ENCODE data around the gene UPF3A.
"Not testable (repeated sequence)": the region's sequence is repeated elsewhere in the genome, so short reads cannot be mapped to it uniquely, and the experiment has no call there.

The UPF3A gene

DNA sequence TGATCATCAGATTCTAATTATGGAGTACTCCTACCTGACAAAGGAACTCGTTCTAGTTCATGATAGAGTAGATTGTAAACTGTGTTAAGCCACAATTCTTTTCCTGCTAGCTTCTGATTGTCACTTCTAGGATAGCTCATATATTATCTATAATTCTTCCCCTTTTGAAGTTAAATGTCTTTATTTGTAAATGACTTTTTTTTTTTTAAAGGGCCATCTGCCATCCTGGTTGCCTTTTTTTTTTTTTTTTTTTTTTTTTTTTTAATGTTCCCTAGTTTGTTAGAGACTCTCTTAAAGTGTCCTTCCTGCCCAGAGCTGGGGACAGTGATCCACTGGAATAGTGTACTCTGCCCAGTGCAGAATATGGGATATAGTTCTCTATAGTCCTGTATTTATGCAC lies 37.2 kb downstream of the UPF3A start:
- Histone ChIP-seq H3K27ac (ENCODE audit: low read length) (no peak overlapping the region), H3K36me3 (ENCODE audit: control insufficient read depth in 2 of 2, insufficient read depth in 2 of 2, low read length in 2 of 2) (peaks cover 13 to 22% of the 10 kb centered on the region in 2 donors), H3K9ac (ENCODE audit: low read length in 2 of 2) (no peak overlapping the region), H3K9me3 (ENCODE audit: control insufficient read depth in 2 of 2, low read length in 2 of 2) (no peaks in the 10 kb centered on the region), H3K4me3 (ENCODE audit: low read length in 2 of 2) (no peak overlapping the region), H3K27me3 (ENCODE audit: control insufficient read depth in 1 of 2, insufficient read depth in 2 of 2, low read length in 2 of 2) (no peaks in the 10 kb centered on the region), H3K4me1 (ENCODE audit: control insufficient read depth, insufficient read depth, low read length) (peaks cover 22% of the 10 kb centered on the region)

DNA sequence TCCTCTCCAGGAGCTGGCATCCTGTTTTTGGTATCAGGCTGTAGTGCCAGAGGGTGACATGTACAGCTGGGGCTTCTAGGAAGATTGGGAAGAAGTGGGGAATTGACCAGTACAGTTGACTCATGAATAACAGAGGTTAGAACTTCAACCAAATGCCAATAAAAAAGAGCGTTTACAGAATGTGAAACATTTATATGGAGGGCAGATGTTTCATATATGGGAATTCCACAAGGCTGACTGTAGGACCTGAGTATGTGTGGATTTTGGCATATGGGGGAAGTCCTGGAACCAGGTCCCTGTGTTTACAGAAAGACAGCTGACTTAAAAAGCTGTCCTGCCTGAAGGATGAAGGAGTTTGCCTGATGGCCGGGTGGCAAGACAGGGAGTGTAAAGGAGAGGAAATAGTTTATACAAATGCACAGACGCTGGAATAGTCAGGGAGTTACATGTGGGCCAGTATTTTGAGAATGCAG lies 38.1 kb downstream of the UPF3A start:
- no peak overlapping the region for H3K27ac ChIP-seq (ENCODE audit: low read length)
- H3K27me3 ChIP-seq (ENCODE audit: control insufficient read depth in 1 of 2, insufficient read depth in 2 of 2, low read length in 2 of 2): no peaks in the 10 kb centered on the region
- H3K4me1 ChIP-seq (ENCODE audit: control insufficient read depth, insufficient read depth, low read length): peaks cover 20% of the 10 kb centered on the region
- H3K9me3 ChIP-seq (ENCODE audit: control insufficient read depth in 2 of 2, low read length in 2 of 2): no peaks in the 10 kb centered on the region
- peaks cover 22 to 30% of the 10 kb centered on the region in 2 donors for H3K36me3 ChIP-seq (ENCODE audit: control insufficient read depth in 2 of 2, insufficient read depth in 2 of 2, low read length in 2 of 2)
- no peak overlapping the region for H3K9ac ChIP-seq (ENCODE audit: low read length in 2 of 2)
- peak overlapping the region in 1 of 2 donors; percentile 40 for H3K4me3 ChIP-seq (ENCODE audit: low read length in 2 of 2)

DNA sequence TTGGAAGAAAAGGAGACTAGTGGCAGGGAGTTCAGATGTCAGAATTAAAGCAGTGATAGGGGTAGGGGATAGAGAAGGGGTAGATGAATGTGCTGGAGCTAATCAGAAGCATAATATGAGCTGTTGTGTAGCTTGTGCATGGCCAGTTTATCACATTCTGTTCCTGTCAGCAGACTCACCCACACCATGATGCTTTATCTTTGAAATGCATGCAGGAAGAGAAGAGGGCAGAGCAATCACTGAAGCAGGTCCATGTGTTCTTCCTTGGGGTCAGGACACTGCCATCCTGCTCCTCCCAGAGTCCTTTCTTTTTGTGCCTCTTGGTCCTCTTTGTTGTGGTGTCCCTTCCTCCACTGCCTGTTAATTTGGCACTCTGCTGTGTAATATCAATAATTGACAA lies 38.7 kb downstream of the UPF3A start:
- H3K4me3 ChIP-seq (ENCODE audit: low read length in 2 of 2): no peak overlapping the region
- no peak overlapping the region for H3K9ac ChIP-seq (ENCODE audit: low read length in 2 of 2)
- H3K27me3 ChIP-seq (ENCODE audit: control insufficient read depth in 1 of 2, insufficient read depth in 2 of 2, low read length in 2 of 2): no peaks in the 10 kb centered on the region
- H3K36me3 ChIP-seq (ENCODE audit: control insufficient read depth in 2 of 2, insufficient read depth in 2 of 2, low read length in 2 of 2): peaks cover 28 to 35% of the 10 kb centered on the region in 2 donors
- H3K9me3 ChIP-seq (ENCODE audit: control insufficient read depth in 2 of 2, low read length in 2 of 2): no peaks in the 10 kb centered on the region
- peaks cover 17% of the 10 kb centered on the region for H3K4me1 ChIP-seq (ENCODE audit: control insufficient read depth, insufficient read depth, low read length)
- no peak overlapping the region for H3K27ac ChIP-seq (ENCODE audit: low read length)

DNA sequence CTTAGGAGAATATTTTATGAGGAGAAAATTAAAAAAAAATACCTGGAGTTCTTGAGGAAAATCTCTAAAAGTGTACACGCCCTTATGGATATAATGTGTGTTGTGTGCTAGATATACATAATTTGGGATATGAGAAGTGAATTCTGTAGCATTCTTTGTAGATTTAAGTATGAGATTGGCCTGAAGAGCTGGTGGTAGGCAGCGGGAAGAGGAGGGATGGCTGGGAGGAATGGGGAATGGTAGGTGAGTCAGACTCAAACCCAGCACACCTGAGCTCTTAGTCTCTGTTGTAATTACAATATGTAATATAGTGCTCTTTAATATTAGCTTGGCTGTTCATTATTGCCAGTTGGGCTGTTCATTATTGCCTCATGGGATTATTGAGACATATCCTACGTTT lies 39.9 kb downstream of the UPF3A start:
- Histone ChIP-seq H3K4me3 (ENCODE audit: low read length in 2 of 2) (no peak overlapping the region), H3K27me3 (ENCODE audit: control insufficient read depth in 1 of 2, insufficient read depth in 2 of 2, low read length in 2 of 2) (no peaks in the 10 kb centered on the region), H3K27ac (ENCODE audit: low read length) (no peak overlapping the region), H3K9me3 (ENCODE audit: control insufficient read depth in 2 of 2, low read length in 2 of 2) (no peaks in the 10 kb centered on the region), H3K9ac (ENCODE audit: low read length in 2 of 2) (no peak overlapping the region), H3K36me3 (ENCODE audit: control insufficient read depth in 2 of 2, insufficient read depth in 2 of 2, low read length in 2 of 2) (peaks cover 32 to 47% of the 10 kb centered on the region in 2 donors), H3K4me1 (ENCODE audit: control insufficient read depth, insufficient read depth, low read length) (peaks cover 11% of the 10 kb centered on the region)

DNA sequence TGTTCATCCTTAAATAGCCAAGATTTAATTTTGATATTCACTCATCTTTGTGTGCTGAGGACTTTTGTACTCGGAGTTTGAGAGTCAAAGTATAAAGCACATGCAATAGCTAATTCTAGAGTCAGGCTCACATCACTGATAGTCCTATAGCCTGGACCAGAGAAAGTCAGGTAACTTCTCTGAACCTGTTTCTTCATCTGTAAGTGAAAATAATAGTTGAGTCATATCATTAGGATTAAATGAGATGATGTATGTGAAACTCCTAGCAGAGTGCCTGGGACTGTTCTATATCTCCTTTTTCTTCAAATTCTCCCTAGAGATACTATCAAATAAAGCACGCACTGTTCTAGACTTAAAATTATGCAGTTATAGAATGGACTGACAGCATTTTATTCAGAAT lies 41.9 kb downstream of the UPF3A start:
- Histone ChIP-seq H3K9ac (ENCODE audit: low read length in 2 of 2) (no peak overlapping the region), H3K9me3 (ENCODE audit: control insufficient read depth in 2 of 2, low read length in 2 of 2) (no peaks in the 10 kb centered on the region), H3K27ac (ENCODE audit: low read length) (no peak overlapping the region), H3K27me3 (ENCODE audit: control insufficient read depth in 1 of 2, insufficient read depth in 2 of 2, low read length in 2 of 2) (no peaks in the 10 kb centered on the region), H3K36me3 (ENCODE audit: control insufficient read depth in 2 of 2, insufficient read depth in 2 of 2, low read length in 2 of 2) (peaks cover 35 to 51% of the 10 kb centered on the region in 2 donors), H3K4me3 (ENCODE audit: low read length in 2 of 2) (no peak overlapping the region), H3K4me1 (ENCODE audit: control insufficient read depth, insufficient read depth, low read length) (peaks cover 11% of the 10 kb centered on the region)

DNA sequence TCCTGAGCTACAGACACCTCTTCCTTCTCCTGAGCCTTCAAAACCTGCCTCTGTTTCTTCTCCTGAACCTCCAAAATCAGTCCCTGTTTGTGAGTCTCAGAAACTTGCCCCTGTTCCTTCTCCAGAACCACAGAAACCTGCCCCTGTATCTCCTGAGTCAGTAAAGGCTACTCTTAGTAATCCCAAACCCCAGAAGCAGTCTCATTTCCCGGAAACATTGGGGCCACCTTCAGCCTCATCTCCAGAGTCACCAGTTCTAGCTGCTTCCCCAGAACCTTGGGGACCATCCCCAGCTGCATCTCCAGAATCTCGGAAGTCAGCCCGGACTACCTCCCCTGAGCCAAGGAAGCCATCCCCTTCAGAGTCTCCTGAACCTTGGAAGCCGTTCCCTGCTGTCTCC lies 42.9 kb downstream of the UPF3A start:
- Histone ChIP-seq H3K9ac (ENCODE audit: low read length in 2 of 2) (no peak overlapping the region), H3K4me3 (ENCODE audit: low read length in 2 of 2) (no peak overlapping the region), H3K27me3 (ENCODE audit: control insufficient read depth in 1 of 2, insufficient read depth in 2 of 2, low read length in 2 of 2) (no peaks in the 10 kb centered on the region), H3K27ac (ENCODE audit: low read length) (no peak overlapping the region), H3K9me3 (ENCODE audit: control insufficient read depth in 2 of 2, low read length in 2 of 2) (no peaks in the 10 kb centered on the region), H3K36me3 (ENCODE audit: control insufficient read depth in 2 of 2, insufficient read depth in 2 of 2, low read length in 2 of 2) (peaks cover 38 to 53% of the 10 kb centered on the region in 2 donors), H3K4me1 (ENCODE audit: control insufficient read depth, insufficient read depth, low read length) (peaks cover 9% of the 10 kb centered on the region)

DNA sequence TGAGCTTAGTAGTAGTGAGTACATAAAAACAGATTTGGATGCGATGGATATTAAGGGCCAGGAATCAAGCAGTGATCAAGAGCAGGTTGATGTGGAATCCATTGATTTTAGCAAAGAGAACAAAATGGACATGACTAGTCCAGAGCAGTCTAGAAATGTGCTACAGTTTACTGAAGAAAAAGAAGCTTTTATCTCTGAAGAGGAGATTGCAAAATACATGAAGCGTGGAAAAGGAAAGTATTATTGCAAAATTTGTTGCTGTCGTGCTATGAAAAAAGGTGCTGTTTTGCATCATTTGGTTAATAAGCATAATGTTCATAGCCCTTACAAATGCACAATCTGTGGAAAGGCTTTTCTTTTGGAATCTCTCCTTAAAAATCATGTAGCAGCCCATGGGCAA lies 44.3 kb downstream of the UPF3A start:
- Histone ChIP-seq H3K4me3 (ENCODE audit: low read length in 2 of 2) (no peak overlapping the region), H3K27ac (ENCODE audit: low read length) (no peak overlapping the region), H3K27me3 (ENCODE audit: control insufficient read depth in 1 of 2, insufficient read depth in 2 of 2, low read length in 2 of 2) (no peaks in the 10 kb centered on the region), H3K9me3 (ENCODE audit: control insufficient read depth in 2 of 2, low read length in 2 of 2) (no peaks in the 10 kb centered on the region), H3K36me3 (ENCODE audit: control insufficient read depth in 2 of 2, insufficient read depth in 2 of 2, low read length in 2 of 2) (peaks cover 38 to 57% of the 10 kb centered on the region in 2 donors), H3K9ac (ENCODE audit: low read length in 2 of 2) (no peak overlapping the region), H3K4me1 (ENCODE audit: control insufficient read depth, insufficient read depth, low read length) (no peaks in the 10 kb centered on the region)

DNA sequence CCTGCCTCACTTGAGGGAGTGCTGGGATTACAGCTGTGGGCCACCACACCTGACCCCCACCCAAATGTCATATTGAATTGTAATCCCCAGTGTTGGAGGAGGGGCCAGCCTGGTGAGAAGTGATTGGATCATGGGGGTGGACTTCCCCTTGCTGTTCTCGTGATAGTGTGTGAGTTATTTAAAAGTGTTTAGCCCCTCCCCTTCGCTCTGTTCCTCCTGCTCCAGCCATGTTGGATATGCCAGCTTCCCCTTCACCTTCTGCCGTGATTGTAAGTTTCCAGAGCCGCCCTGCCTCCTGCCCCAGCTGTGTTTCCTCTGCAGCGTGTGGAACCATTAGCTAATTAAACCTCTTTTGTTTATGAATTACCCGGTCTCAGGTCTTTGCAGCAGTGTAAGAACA lies 46.6 kb downstream of the UPF3A start:
- Histone ChIP-seq H3K4me1 (ENCODE audit: control insufficient read depth, insufficient read depth, low read length) (no peaks in the 10 kb centered on the region), H3K9ac (ENCODE audit: low read length in 2 of 2) (no peak overlapping the region), H3K36me3 (ENCODE audit: control insufficient read depth in 2 of 2, insufficient read depth in 2 of 2, low read length in 2 of 2) (peaks cover 25 to 40% of the 10 kb centered on the region in 2 donors), H3K4me3 (ENCODE audit: low read length in 2 of 2) (no peak overlapping the region), H3K27me3 (ENCODE audit: control insufficient read depth in 1 of 2, insufficient read depth in 2 of 2, low read length in 2 of 2) (no peaks in the 10 kb centered on the region), H3K27ac (ENCODE audit: low read length) (no peak overlapping the region), H3K9me3 (ENCODE audit: control insufficient read depth in 2 of 2, low read length in 2 of 2) (no peaks in the 10 kb centered on the region)

DNA sequence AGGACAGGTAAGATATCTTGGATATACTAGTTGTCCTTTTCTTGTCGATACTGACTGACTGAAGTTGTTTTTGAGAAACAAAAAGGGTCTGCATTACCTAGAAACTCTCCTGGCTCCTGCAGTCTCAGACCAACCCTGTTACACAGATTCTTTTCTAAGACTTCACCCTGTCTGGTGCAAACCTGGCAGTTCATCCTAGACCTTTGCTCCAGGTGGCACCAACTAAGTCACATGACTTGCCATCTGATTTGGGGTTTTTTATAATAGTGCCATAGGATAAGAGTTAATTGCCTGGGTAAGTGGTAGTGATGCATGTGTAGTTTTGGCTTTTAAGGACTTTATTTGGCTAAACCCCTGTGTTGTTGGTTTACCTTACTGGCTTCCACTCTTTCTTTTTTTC lies 47.2 kb downstream of the UPF3A start:
- Histone ChIP-seq H3K4me1 (ENCODE audit: control insufficient read depth, insufficient read depth, low read length) (no peaks in the 10 kb centered on the region), H3K9ac (ENCODE audit: low read length in 2 of 2) (no peak overlapping the region), H3K27me3 (ENCODE audit: control insufficient read depth in 1 of 2, insufficient read depth in 2 of 2, low read length in 2 of 2) (no peaks in the 10 kb centered on the region), H3K4me3 (ENCODE audit: low read length in 2 of 2) (no peak overlapping the region), H3K9me3 (ENCODE audit: control insufficient read depth in 2 of 2, low read length in 2 of 2) (no peaks in the 10 kb centered on the region), H3K36me3 (ENCODE audit: control insufficient read depth in 2 of 2, insufficient read depth in 2 of 2, low read length in 2 of 2) (peaks cover 25 to 35% of the 10 kb centered on the region in 2 donors), H3K27ac (ENCODE audit: low read length) (no peak overlapping the region)

DNA sequence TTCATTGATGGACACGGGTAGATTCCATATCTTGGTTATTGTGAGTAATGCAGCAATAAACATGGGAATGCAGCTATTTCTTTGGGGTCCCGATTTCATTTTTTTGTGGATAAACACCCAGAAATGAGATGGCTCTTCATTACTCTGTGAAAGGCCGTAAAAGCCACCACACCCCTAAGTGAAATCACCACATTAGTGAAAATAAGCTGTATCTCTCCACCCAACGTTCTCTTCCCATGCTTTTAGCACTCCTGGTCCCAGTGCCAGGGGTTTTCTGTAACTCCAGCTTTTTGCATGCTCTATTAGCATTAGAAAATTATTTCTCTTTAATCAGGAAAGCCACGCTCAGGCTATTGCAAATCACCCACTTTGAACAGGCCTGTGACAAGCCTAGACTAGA lies 48.7 kb downstream of the UPF3A start:
- Histone ChIP-seq H3K27me3 (ENCODE audit: control insufficient read depth in 1 of 2, insufficient read depth in 2 of 2, low read length in 2 of 2) (no peaks in the 10 kb centered on the region), H3K4me3 (ENCODE audit: low read length in 2 of 2) (no peak overlapping the region), H3K9ac (ENCODE audit: low read length in 2 of 2) (no peak overlapping the region), H3K9me3 (ENCODE audit: control insufficient read depth in 2 of 2, low read length in 2 of 2) (no peaks in the 10 kb centered on the region), H3K27ac (ENCODE audit: low read length) (no peak overlapping the region), H3K36me3 (ENCODE audit: control insufficient read depth in 2 of 2, insufficient read depth in 2 of 2, low read length in 2 of 2) (peaks cover 10 to 21% of the 10 kb centered on the region in 2 donors), H3K4me1 (ENCODE audit: control insufficient read depth, insufficient read depth, low read length) (no peaks in the 10 kb centered on the region)

DNA sequence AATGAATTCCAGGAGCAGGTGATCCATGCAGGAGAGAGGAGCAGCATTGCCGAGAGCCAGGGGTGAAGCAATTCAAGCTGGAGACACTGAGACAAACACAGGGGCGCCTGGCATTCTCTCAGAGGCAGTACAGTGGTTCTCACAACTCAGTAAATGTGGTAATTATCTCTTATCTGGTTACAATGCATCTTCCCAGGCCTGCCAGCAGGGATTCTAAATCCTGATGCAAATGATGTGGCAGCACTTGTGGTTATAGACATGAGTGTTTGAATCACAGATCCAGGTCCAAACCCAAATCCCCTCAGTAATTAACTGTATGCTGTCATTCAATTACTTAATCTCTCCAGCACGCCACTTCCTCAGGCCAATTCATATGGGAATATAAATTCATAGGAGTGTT lies 52.5 kb downstream of the UPF3A start:
- H3K27me3 ChIP-seq (ENCODE audit: control insufficient read depth in 1 of 2, insufficient read depth in 2 of 2, low read length in 2 of 2); H3K4me3 ChIP-seq (ENCODE audit: low read length in 2 of 2); H3K27ac ChIP-seq (ENCODE audit: low read length); H3K9me3 ChIP-seq (ENCODE audit: control insufficient read depth in 2 of 2, low read length in 2 of 2); H3K4me1 ChIP-seq (ENCODE audit: control insufficient read depth, insufficient read depth, low read length); H3K36me3 ChIP-seq (ENCODE audit: control insufficient read depth in 2 of 2, insufficient read depth in 2 of 2, low read length in 2 of 2); H3K9ac ChIP-seq (ENCODE audit: low read length in 2 of 2): not testable (repeated sequence)

All from stomach smooth muscle (tissue), 2 donors.